Measurements from ENCODE around the gene MAPK11.

Gene MAPK11

DNA sequence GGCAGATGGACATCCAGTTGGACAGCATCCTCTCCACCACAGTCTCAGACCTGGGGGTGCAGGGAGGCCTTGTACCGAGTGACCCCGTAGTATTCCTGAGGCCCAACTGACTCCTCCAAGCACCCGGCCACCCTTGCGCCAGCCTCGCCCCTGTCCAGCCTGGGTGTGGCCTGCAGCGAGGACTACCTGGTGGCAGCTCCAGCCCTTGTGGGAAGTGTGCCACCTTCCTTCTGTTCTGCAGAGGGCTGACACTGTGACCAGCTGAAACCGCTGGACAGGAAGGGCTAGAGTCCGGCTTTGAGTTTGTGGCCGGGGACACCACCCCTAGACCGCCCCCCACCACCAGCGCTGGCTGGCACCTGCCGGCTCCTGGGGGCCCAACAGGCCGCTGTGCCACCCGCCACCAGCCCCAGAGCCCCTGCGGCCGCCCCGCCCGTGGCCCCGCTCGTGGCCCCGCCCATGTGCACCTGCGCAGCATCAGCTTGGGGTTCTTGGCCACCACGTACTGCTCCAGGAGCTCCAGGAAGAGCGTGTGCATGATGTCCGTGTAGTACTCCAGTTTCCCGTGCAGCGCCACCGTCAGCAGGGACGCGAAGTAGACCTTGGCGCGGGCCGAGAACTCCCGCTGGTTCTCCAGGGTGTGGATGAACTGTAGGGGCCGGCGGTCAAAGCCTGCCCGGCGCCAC is 10.0 kb upstream of the MAPK11 start:
- no peak for DNase-seq (ENCODE audit: extremely low spot score)
- POLR2A ChIA-PET, result no interaction called here
- CTCF ChIA-PET, result interaction anchor here (0.7 to 1.2 kb wide), 7 partner anchors 8 to 62 kb away, joined by 3 to 6 read pairs (median 3); no protein-coding TSS in a partner anchor
- TF ChIP-seq, protein P1, sequence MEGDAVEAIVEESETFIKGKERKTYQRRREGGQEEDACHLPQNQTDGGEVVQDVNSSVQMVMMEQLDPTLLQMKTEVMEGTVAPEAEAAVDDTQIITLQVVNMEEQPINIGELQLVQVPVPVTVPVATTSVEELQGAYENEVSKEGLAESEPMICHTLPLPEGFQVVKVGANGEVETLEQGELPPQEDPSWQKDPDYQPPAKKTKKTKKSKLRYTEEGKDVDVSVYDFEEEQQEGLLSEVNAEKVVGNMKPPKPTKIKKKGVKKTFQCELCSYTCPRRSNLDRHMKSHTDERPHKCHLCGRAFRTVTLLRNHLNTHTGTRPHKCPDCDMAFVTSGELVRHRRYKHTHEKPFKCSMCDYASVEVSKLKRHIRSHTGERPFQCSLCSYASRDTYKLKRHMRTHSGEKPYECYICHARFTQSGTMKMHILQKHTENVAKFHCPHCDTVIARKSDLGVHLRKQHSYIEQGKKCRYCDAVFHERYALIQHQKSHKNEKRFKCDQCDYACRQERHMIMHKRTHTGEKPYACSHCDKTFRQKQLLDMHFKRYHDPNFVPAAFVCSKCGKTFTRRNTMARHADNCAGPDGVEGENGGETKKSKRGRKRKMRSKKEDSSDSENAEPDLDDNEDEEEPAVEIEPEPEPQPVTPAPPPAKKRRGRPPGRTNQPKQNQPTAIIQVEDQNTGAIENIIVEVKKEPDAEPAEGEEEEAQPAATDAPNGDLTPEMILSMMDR (IDR thresholded peaks at IDR 0.05; ENCODE audit: control extremely low read depth, extremely low read depth, low read depth, missing control alignments), result no peak

DNA sequence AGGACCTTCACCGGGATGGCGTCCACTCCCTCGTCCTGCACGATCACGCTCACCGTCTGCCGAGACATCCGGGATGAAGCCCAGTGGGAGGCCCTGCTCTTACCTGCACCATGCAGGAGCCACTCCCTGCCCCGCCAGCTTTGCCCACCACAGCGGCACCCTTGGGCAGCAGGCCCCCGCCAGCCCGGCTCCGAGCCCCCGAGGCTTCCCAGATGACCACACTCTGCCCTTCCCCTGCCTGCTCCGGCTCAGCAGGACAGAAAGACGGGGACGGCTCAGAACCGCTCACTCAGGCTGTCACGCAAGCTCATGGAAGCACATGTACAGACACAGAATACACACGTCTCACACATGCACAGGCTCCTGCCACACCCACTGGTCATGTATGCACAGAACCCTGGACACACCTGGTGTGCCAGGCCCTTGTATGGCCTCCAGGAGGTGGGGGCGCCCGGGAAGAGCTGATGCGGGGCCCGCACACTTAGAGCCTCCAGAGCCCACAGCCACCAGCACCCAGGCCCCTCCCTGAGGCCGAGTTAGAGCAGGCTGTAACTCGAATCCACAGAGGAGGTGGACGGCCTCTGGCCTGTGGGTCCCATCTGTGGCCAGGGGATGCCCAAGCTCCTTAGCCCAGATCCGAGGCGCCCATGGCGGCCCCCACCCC is 8.9 kb upstream of the MAPK11 start:
- TF ChIP-seq, protein P1 (IDR thresholded peaks at IDR 0.05; ENCODE audit: control extremely low read depth, extremely low read depth, low read depth, missing control alignments), result no peak
- DNase-seq (ENCODE audit: extremely low spot score), result no peak
- POLR2A ChIA-PET, result interaction anchor here (0.5 kb wide), 1 partner anchor 138 kb away, joined by 4 read pairs; no protein-coding TSS in a partner anchor
- CTCF ChIA-PET, result interaction anchor here (0.7 to 1.2 kb wide), 4 partner anchors 24 to 63 kb away, joined by 3 to 6 read pairs (median 3); no protein-coding TSS in a partner anchor

DNA sequence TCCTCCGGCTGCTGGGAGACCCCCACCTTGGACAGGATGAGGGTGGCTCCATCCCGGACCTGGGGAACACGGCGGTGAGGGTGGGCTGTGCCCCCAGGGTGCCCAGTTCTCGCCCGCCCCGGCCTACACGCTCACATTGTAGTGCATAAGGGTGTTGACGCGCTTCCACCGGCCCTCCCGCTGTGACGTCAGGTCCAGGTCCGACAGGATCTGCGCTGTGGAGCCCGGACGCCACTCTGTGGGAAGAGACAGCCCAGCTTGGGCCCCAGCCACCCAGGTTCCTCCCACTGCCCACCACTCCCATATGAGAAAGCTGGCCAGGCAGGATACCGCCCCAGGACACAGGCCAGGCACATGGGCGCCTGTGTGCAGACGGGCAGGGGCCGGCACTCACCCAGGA is 8.3 kb upstream of the MAPK11 start:
- ChIA-PET CTCF (no interaction called here), POLR2A (interaction anchor here (0.5 kb wide), 1 partner anchor 138 kb away, joined by 4 read pairs; no protein-coding TSS in a partner anchor)

GRCh38 chr22:50277761-50278160 is 7.6 kb upstream of the MAPK11 start:
- ChIA-PET CTCF (interaction anchor here (2.6 to 6.6 kb wide), 4 partner anchors 16 to 64 kb away, joined by 65 to 96 read pairs (median 67); partner anchors contain the start of genes DENND6B and PLXNB2), POLR2A (no interaction called here)
- DNase-seq (ENCODE audit: extremely low spot score), result no peak
- TF ChIP-seq, protein P1 (IDR thresholded peaks at IDR 0.05; ENCODE audit: control extremely low read depth, extremely low read depth, low read depth, missing control alignments), result no peak

More for the DNA sequence above, 8.3 kb upstream of the MAPK11 start:
- DNase-seq (ENCODE audit: extremely low spot score), result no peak
- TF ChIP-seq, protein P1 (IDR thresholded peaks at IDR 0.05; ENCODE audit: control extremely low read depth, extremely low read depth, low read depth, missing control alignments), result no peak

- CTCF ChIA-PET, result interaction anchor here (0.6 to 6.6 kb wide), 48 partner anchors 11 to 345 kb away, joined by 3 to 96 read pairs (median 4); partner anchors contain the start of genes DENND6B, HDAC10, MAPK12 and PLXNB2
Measured at GRCh38 chr22:50276143-50276542, 6.0 kb upstream of the MAPK11 start.

More at GRCh38 chr22:50276143-50276542, 6.0 kb upstream of the MAPK11 start:
- DNase-seq (ENCODE audit: extremely low spot score), result peak; percentile 65
- POLR2A ChIA-PET, result interaction anchor here (0.7 kb wide), 1 partner anchor 123 kb away, joined by 3 read pairs; no protein-coding TSS in a partner anchor
- TF ChIP-seq, protein P1 (IDR thresholded peaks at IDR 0.05; ENCODE audit: control extremely low read depth, extremely low read depth, low read depth, missing control alignments), result peak; percentile 68

Data from GM10248 (cell line).